Mammary microvascular endothelial cell (primary cell): ENCODE measurements around the gene ADAM11. TPM values are rescaled to one million over a fixed set of nuclear protein-coding genes. Genes with fewer than 3 reads are reported as not detected.

Experiments
- total RNA-seq: library from RNA; depleted of rRNA; stranded (reverse); fragments of >200 nt; gene quantifications from 2 replicates; pipeline ENCODE4 v1.2.3, GENCODE V29; 2015

The ADAM11 gene
- total RNA-seq, result 0.05 and 1.3 TPM in 2 replicates

GRCh38 chr17:44758414-44759085 is at the start of gene ADAM11:
Gene ADAM11, plus strand, starts transcription at chr17:44758988. Its CDS starts 212 bp downstream, at chr17:44759200.

GRCh38 chr17:44829523-44830358 is 71.0 kb downstream of the ADAM11 start, which contains the start of gene GJC1:
Gene GJC1, minus strand, starts transcription at chr17:44830287. Its CDS starts 24,470 bp downstream, at chr17:44805817.

Other genes with a start within 250 kb of the ADAM11 start
- 0.07 and 0.34 TPM in 2 replicates for gene FZD2, start 201.5 kb upstream of the ADAM11 start, total RNA-seq
- 0.05 TPM in 1 of 2 replicates, not detected in the other for gene MEIOC, start 102.5 kb upstream of the ADAM11 start, total RNA-seq
- 27.6 and 28.0 TPM in 2 replicates for gene CCDC43, start 69.2 kb upstream of the ADAM11 start, total RNA-seq
- gene DBF4B, start 50.3 kb upstream of the ADAM11 start, total RNA-seq, result 6.7 and 9.8 TPM in 2 replicates
- 10.5 and 11.0 TPM in 2 replicates for gene GJC1, start 71.3 kb downstream of the ADAM11 start, total RNA-seq
- gene HIGD1B, start 88.9 kb downstream of the ADAM11 start, total RNA-seq, result not detected in 2 replicates
- 97.1 and 98.6 TPM in 2 replicates for gene EFTUD2, start 140.5 kb downstream of the ADAM11 start, total RNA-seq
- gene GFAP, start 156.5 kb downstream of the ADAM11 start, total RNA-seq, result not detected in 2 replicates
- 16.4 and 18.6 TPM in 2 replicates for gene KIF18B, start 188.8 kb downstream of the ADAM11 start, total RNA-seq
- gene C1QL1, start 209.3 kb downstream of the ADAM11 start, total RNA-seq, result 0.93 TPM in 1 of 2 replicates, not detected in the other